Neural progenitor cell (in vitro differentiated cells): ENCODE data around the gene ACBD6. TPM values are rescaled to one million over a fixed set of nuclear protein-coding genes. Genes with fewer than 3 reads are reported as not detected.

Experiments
- DNase-seq: peaks from one replicate; pipeline ENCODE4 v3.0.0-alpha.2; 2016; ENCODE audit warnings: low spot score
- H2AFZ ChIP-seq: fragments of 200-600 bp; sonication (generic); replicated peaks from 2 replicates; pipeline ENCODE4 v1.6.1; 2016; ENCODE audit warnings: antibody characterized with exemption
- H3F3A ChIP-seq: fragments of 200-600 bp; sonication (generic); 2 replicates; pipeline ENCODE4 v1.6.1; 2016; ENCODE audit warnings: antibody characterized with exemption, low read depth
- H3K27ac ChIP-seq: fragments of 200-600 bp; sonication (generic); 2 replicates; pipeline ENCODE4 v1.5.1; 2016; ENCODE audit warnings: mild to moderate bottlenecking
- H3K27me3 ChIP-seq: fragments of 200-600 bp; sonication (generic); 2 replicates; pipeline ENCODE4 v1.6.1; 2016; ENCODE audit warnings: mild to moderate bottlenecking, moderate library complexity
- H3K36me3 ChIP-seq: fragments of 200-600 bp; sonication (generic); 2 replicates; pipeline ENCODE4 v1.5.1; 2016
- H3K4me1 ChIP-seq: fragments of 200-600 bp; sonication (generic); 2 replicates; pipeline ENCODE4 v1.6.1; 2016; ENCODE audit warnings: mixed run types
- H3K4me2 ChIP-seq: fragments of 200-600 bp; sonication (generic); 2 replicates; pipeline ENCODE4 v1.6.1; 2016
- H3K4me3 ChIP-seq: fragments of 200-600 bp; sonication (generic); 2 replicates; pipeline ENCODE4 v1.5.1; 2016
- H3K79me2 ChIP-seq: fragments of 200-600 bp; sonication (generic); 2 replicates; pipeline ENCODE4 v1.6.1; 2016; ENCODE audit warnings: low read depth
- H3K9ac ChIP-seq: fragments of 200-600 bp; sonication (generic); 2 replicates; pipeline ENCODE4 v1.6.1; 2016
- H3K9me3 ChIP-seq: fragments of 200-600 bp; sonication (generic); 2 replicates; pipeline ENCODE4 v1.5.1; 2016; ENCODE audit warnings: low read depth
- H4K20me1 ChIP-seq: fragments of 200-600 bp; sonication (generic); 2 replicates; pipeline ENCODE4 v1.6.1; 2016; ENCODE audit warnings: low read depth
- H3K27ac Mint-ChIP-seq: 3 replicates; pipeline ENCODE4 v1.8.0; 2021; ENCODE audit warnings: mixed read lengths
- H3K27me3 Mint-ChIP-seq: 2 replicates; pipeline ENCODE4 v1.8.0; 2022; ENCODE audit warnings: low read depth, mild to moderate bottlenecking, inconsistent platforms, moderate library complexity, mixed read lengths; ENCODE audit not compliant: insufficient read depth
- H3K36me3 Mint-ChIP-seq: 3 replicates; pipeline ENCODE4 v1.8.0; 2021; ENCODE audit warnings: mixed read lengths
- H3K4me1 Mint-ChIP-seq: 3 replicates; pipeline ENCODE4 v1.8.0; 2021; ENCODE audit warnings: mixed read lengths
- H3K4me3 Mint-ChIP-seq: 3 replicates; pipeline ENCODE4 v1.8.0; 2021; ENCODE audit warnings: mild to moderate bottlenecking, moderate library complexity, mixed read lengths
- H3K9me3 Mint-ChIP-seq: 3 replicates; pipeline ENCODE4 v1.8.0; 2020; ENCODE audit warnings: mixed read lengths
- CTCF ChIP-seq: fragments of 200-600 bp; sonication (generic); IDR thresholded peaks from 2 replicates; pipeline ENCODE4 v1.5.1; 2017; ENCODE audit warnings: antibody characterized with exemption, mild to moderate bottlenecking
- EZH2 ChIP-seq: fragments of 200-600 bp; sonication (generic); IDR thresholded peaks from 2 replicates; pipeline ENCODE4 v1.6.1; 2017; ENCODE audit warnings: antibody characterized with exemption, mild to moderate bottlenecking, moderate library complexity
- EZH2phosphoT487 ChIP-seq: fragments of 200-600 bp; sonication (generic); IDR thresholded peaks from 2 replicates; pipeline ENCODE4 v1.6.1; 2017; ENCODE audit warnings: antibody characterized with exemption
- total RNA-seq: library from RNA; depleted of rRNA; stranded (reverse); fragments of >200 nt; gene quantifications from 2 replicates; pipeline ENCODE4 v1.2.3, GENCODE V29; 2015; ENCODE audit warnings: low replicate concordance

ACBD6 gene
- total RNA-seq, 1 donor from 2014 or later: 36.8 TPM

GRCh38 chr1:180484490-180484889, 17.9 kb downstream of the ACBD6 start:
- peaks cover 7% of the 10 kb centered on the region for H3K4me1 ChIP-seq
- H3K9ac ChIP-seq: no peak overlapping the region
- peaks cover 7% of the 10 kb centered on the region for H3K4me1 Mint-ChIP-seq
- no peak for DNase-seq
- H3K79me2 ChIP-seq: peaks cover 13% of the 10 kb centered on the region
- no peak overlapping the region for H3K27ac ChIP-seq
- H3K4me3 ChIP-seq: no peak overlapping the region
- H3K4me3 Mint-ChIP-seq: no peak overlapping the region
- H3K27me3 ChIP-seq: no peaks in the 10 kb centered on the region
- H3K27ac Mint-ChIP-seq: no peak overlapping the region
- peaks cover 18% of the 10 kb centered on the region for H3K36me3 Mint-ChIP-seq
- H3K27me3 Mint-ChIP-seq: no peaks in the 10 kb centered on the region
- TF ChIP-seq EZH2phosphoT487: no peak
- no peak for TF ChIP-seq EZH2
- TF ChIP-seq CTCF: no peak
- peaks cover 18% of the 10 kb centered on the region for H3F3A ChIP-seq
- H4K20me1 ChIP-seq: peaks cover 16% of the 10 kb centered on the region
- no peaks in the 10 kb centered on the region for H3K9me3 Mint-ChIP-seq
- H2AFZ ChIP-seq: no peak overlapping the region
- H3K4me2 ChIP-seq: no peak overlapping the region
- no peaks in the 10 kb centered on the region for H3K36me3 ChIP-seq
- no peaks in the 10 kb centered on the region for H3K9me3 ChIP-seq

- Histone ChIP-seq H4K20me1 (peaks cover 11% of the 10 kb centered on the region), H3K9me3 (no peaks in the 10 kb centered on the region), H3K4me2 (no peak overlapping the region), H3K79me2 (peaks cover 13% of the 10 kb centered on the region), H3F3A (peaks cover 18% of the 10 kb centered on the region), H3K27ac (no peak overlapping the region), H3K4me1 (peaks cover 7% of the 10 kb centered on the region), H2AFZ (no peak overlapping the region), H3K27me3 (no peaks in the 10 kb centered on the region), H3K9ac (no peak overlapping the region), H3K36me3 (no peaks in the 10 kb centered on the region), H3K4me3 (no peak overlapping the region)
- H3K9me3 Mint-ChIP-seq: no peaks in the 10 kb centered on the region
- H3K36me3 Mint-ChIP-seq: peaks cover 20% of the 10 kb centered on the region
- TF ChIP-seq CTCF (peak; percentile 88), EZH2 (no peak)
- H3K4me1 Mint-ChIP-seq: peaks cover 7% of the 10 kb centered on the region
- peak; percentile 74 for DNase-seq
- no peak overlapping the region for H3K4me3 Mint-ChIP-seq
- H3K27ac Mint-ChIP-seq: no peak overlapping the region
- no peaks in the 10 kb centered on the region for H3K27me3 Mint-ChIP-seq
Observed at GRCh38 chr1:180482425-180483275, 19.7 kb downstream of the ACBD6 start.

- no peak for TF ChIP-seq CTCF
- TF ChIP-seq EZH2phosphoT487: no peak
- TF ChIP-seq EZH2: no peak
- H2AFZ ChIP-seq: no peak overlapping the region
- Mint-ChIP-seq H3K27ac (no peak overlapping the region), H3K36me3 (peaks cover 22% of the 10 kb centered on the region), H3K4me1 (no peaks in the 10 kb centered on the region), H3K9me3 (peaks cover 3% of the 10 kb centered on the region), H3K4me3 (no peak overlapping the region), H3K27me3 (no peaks in the 10 kb centered on the region)
- peaks cover 27% of the 10 kb centered on the region for H3K79me2 ChIP-seq
- H3K27me3 ChIP-seq: no peaks in the 10 kb centered on the region
- peaks cover 6% of the 10 kb centered on the region for H3K36me3 ChIP-seq
- H4K20me1 ChIP-seq: no peaks in the 10 kb centered on the region
- no peak overlapping the region for H3K4me2 ChIP-seq
- H3K9ac ChIP-seq: no peak overlapping the region
- DNase-seq: no peak
- no peaks in the 10 kb centered on the region for H3K4me1 ChIP-seq
- H3K9me3 ChIP-seq: no peaks in the 10 kb centered on the region
- no peak overlapping the region for H3K4me3 ChIP-seq
- no peak overlapping the region for H3K27ac ChIP-seq
- no peaks in the 10 kb centered on the region for H3F3A ChIP-seq
Observed at GRCh38 chr1:180470031-180470430, 32.3 kb downstream of the ACBD6 start.
